Measurements from ENCODE around the gene ITPKA. TPM values are rescaled to one million over a fixed set of nuclear protein-coding genes. Genes with fewer than 3 reads are reported as not detected.

ITPKA gene
- total and polyA plus RNA-seq, 2 of the 13 experiments (the other 11 are each of a cell fraction or from before 2014, with no cell fraction given): 13.2 to 41.3 TPM

GRCh38 chr15:41494190-41494921, 682 bp downstream of the ITPKA start (continued):
- TF ChIP-seq, protein P1, sequence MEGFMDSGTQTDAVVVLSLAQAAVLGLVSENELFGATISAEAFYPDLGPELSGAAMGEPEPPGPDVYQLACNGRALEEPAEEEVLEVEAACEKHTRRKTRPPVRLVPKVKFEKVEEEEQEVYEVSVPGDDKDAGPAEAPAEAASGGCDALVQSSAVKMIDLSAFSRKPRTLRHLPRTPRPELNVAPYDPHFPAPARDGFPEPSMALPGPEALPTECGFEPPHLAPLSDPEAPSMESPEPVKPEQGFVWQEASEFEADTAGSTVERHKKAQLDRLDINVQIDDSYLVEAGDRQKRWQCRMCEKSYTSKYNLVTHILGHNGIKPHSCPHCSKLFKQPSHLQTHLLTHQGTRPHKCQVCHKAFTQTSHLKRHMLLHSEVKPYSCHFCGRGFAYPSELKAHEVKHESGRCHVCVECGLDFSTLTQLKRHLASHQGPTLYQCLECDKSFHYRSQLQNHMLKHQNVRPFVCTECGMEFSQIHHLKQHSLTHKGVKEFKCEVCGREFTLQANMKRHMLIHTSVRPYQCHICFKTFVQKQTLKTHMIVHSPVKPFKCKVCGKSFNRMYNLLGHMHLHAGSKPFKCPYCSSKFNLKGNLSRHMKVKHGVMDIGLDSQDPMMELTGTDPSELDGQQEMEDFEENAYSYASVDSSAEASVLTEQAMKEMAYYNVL (CRISPR knock-in tag; IDR thresholded peaks at IDR 0.05; ENCODE audit: borderline replicate concordance): no peak
- TF ChIP-seq ZNF382 (CRISPR knock-in tag; IDR thresholded peaks at IDR 0.05; ENCODE audit: borderline replicate concordance) (no peak), FOSL2 (CRISPR knock-in tag; IDR thresholded peaks at IDR 0.05) (0 out of 2 replicates have a peak, but pooled peaks have one; percentile 9), SIX4 (CRISPR knock-in tag; IDR thresholded peaks at IDR 0.05) (peak; percentile 14; the same call in 1 of the 2 replicates), ZNF609 (CRISPR knock-in tag; IDR thresholded peaks at IDR 0.05; ENCODE audit: borderline replicate concordance) (0 out of 2 replicates have a peak, but pooled peaks have one; percentile 24), ZNF225 (CRISPR knock-in tag; IDR thresholded peaks at IDR 0.05) (peak; percentile 45; the same call in 1 of the 2 replicates), ZNF142 (CRISPR knock-in tag; IDR thresholded peaks at IDR 0.05) (0 out of 2 replicates have a peak, but pooled peaks have one; percentile 22), ETV5 (CRISPR knock-in tag; IDR thresholded peaks at IDR 0.05; ENCODE audit: borderline replicate concordance) (peak; percentile 22; the same call in 1 of the 2 replicates), ZNF800 (CRISPR knock-in tag; IDR thresholded peaks at IDR 0.05) (no peak)
- TF ChIP-seq, protein P2, sequence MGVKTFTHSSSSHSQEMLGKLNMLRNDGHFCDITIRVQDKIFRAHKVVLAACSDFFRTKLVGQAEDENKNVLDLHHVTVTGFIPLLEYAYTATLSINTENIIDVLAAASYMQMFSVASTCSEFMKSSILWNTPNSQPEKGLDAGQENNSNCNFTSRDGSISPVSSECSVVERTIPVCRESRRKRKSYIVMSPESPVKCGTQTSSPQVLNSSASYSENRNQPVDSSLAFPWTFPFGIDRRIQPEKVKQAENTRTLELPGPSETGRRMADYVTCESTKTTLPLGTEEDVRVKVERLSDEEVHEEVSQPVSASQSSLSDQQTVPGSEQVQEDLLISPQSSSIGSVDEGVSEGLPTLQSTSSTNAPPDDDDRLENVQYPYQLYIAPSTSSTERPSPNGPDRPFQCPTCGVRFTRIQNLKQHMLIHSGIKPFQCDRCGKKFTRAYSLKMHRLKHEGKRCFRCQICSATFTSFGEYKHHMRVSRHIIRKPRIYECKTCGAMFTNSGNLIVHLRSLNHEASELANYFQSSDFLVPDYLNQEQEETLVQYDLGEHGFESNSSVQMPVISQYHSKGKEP (CRISPR knock-in tag; IDR thresholded peaks at IDR 0.05): 0 out of 2 replicates have a peak, but pooled peaks have one; percentile 53
